ENCODE data around the gene RUNX2. TPM values are rescaled to one million over a fixed set of nuclear protein-coding genes. Genes with fewer than 3 reads are reported as not detected.
A peak's percentile ranks its signal among the peaks of the same experiment; 100 is the strongest.

RUNX2 gene
- total and polyA plus RNA-seq, 2 of the 8 experiments (the other 6 are each of a cell fraction or from before 2014, with no cell fraction given): 0.26 to 1.2 TPM

GRCh38 chr6:45635284-45635867 lies 307.2 kb downstream of the RUNX2 start:
- WGBS, 2 experiments (ENCODE audit: extremely low coverage in 1 of 2, insufficient coverage in 1 of 2, insufficient read length in 1 of 2, insufficient replicate concordance in 2 of 2, low coverage in 1 of 2, low lambda C conversion rate in 2 of 2, missing lambda C conversion rate in 1 of 2): 84% methylated on average over 8 of the region's 8 CpGs; no CpG with 5 or more reads in 1 of the 2 experiments
- H2BK15ac ChIP-seq (ENCODE audit: low read length): no peak overlapping the region
- H3K27ac ChIP-seq (ENCODE audit: low read depth, low read length): no peak overlapping the region
- no peaks in the 10 kb centered on the region for H3K4me1 ChIP-seq (replicated peaks in 1 of 4; ENCODE audit: control insufficient read depth in 3 of 4, insufficient read depth in 4 of 4, low read length in 3 of 4)
- H2BK5ac ChIP-seq (ENCODE audit: low read depth, low read length): no peak overlapping the region
- no peak overlapping the region for H3K4me3 ChIP-seq (ENCODE audit: extremely low read depth in 1 of 4, insufficient read depth in 2 of 4, low read depth in 3 of 4, low read length in 4 of 4)
- no peaks in the 10 kb centered on the region; the same call in 1 of the 2 replicates for H3K23me2 ChIP-seq (ENCODE audit: low read depth, low read length)
- no peak overlapping the region for H3K4ac ChIP-seq (replicated peaks; ENCODE audit: insufficient read length, low read depth, low read length)
- ChIA-PET POLR2A (ENCODE audit: partially characterized antibody) (no interaction called here), CTCF (ENCODE audit: partially characterized antibody) (no interaction called here)
- no peaks in the 10 kb centered on the region for H3K36me3 ChIP-seq (ENCODE audit: control insufficient read depth in 2 of 4, insufficient read depth in 4 of 4, low read length in 3 of 4)
- no peak overlapping the region for H3K23ac ChIP-seq (ENCODE audit: insufficient read length)
- no peak overlapping the region for H3K56ac ChIP-seq (replicated peaks; ENCODE audit: insufficient read length, low read depth, low read length)
- no peak overlapping the region for H4K91ac ChIP-seq (replicated peaks; ENCODE audit: insufficient read length, low read length)
- H3K9me3 ChIP-seq (ENCODE audit: insufficient read depth in 2 of 2, low read depth in 1 of 2, low read length in 1 of 2): no peaks in the 10 kb centered on the region
- no peak overlapping the region for H3K14ac ChIP-seq (ENCODE audit: insufficient read length)
- H3K79me2 ChIP-seq (ENCODE audit: control insufficient read depth in 1 of 2, insufficient read depth in 2 of 2, low read length in 2 of 2): no peaks in the 10 kb centered on the region
- no peak for FAIRE-seq
- H4K20me1 ChIP-seq (replicated peaks in 1 of 2; ENCODE audit: control insufficient read depth in 1 of 2, insufficient read depth in 2 of 2, low read length in 2 of 2): no peaks in the 10 kb centered on the region
- no peak overlapping the region for H4K8ac ChIP-seq (ENCODE audit: extremely low read depth, insufficient read depth, low read length)
- H3K27me3 ChIP-seq (replicated peaks in 1 of 4; ENCODE audit: control insufficient read depth in 3 of 4, extremely low read depth in 1 of 4, insufficient read depth in 3 of 4, low read length in 3 of 4): no peaks in the 10 kb centered on the region; a peak in 1 of 7 replicates
- no peak overlapping the region for H3K18ac ChIP-seq (ENCODE audit: extremely low read depth, low read length)
- DNase-seq (ENCODE audit: low read depth in 1 of 2, low spot score in 2 of 2): no peak
- H2BK12ac ChIP-seq (ENCODE audit: low read depth, low read length): no peak overlapping the region
- peak overlapping the region; percentile 40; the same call in 1 of the 2 replicates for H2AFZ ChIP-seq (ENCODE audit: low read length)
- no peak overlapping the region for H2BK20ac ChIP-seq (ENCODE audit: low read length)
- H3K4me2 ChIP-seq (ENCODE audit: insufficient read depth in 1 of 2, low read depth in 2 of 2, low read length in 2 of 2): no peak overlapping the region
- H4K5ac ChIP-seq (ENCODE audit: insufficient read length, low read depth, low read length): no peak overlapping the region
- no peak overlapping the region for H2AK5ac ChIP-seq (ENCODE audit: low read depth, low read length)
- no peak overlapping the region for H2BK120ac ChIP-seq (replicated peaks; ENCODE audit: low read depth, low read length)
- no peak overlapping the region for H3K9ac ChIP-seq (replicated peaks in 1 of 4; ENCODE audit: extremely low read depth in 1 of 4, low read depth in 3 of 4, low read length in 3 of 4)
- no peaks in the 10 kb centered on the region for H3K79me1 ChIP-seq (ENCODE audit: low read depth, low read length)
- TF ChIP-seq SUZ12 (IDR thresholded peaks at IDR 0.05; ENCODE audit: low read length): no peak
- TF ChIP-seq CTCF (IDR thresholded peaks at IDR 0.05; ENCODE audit: control extremely low read depth in 1 of 3, insufficient read depth in 1 of 3, low read depth in 1 of 3, low read length in 3 of 3): no peak
- no peak for TF ChIP-seq RFX5 (IDR thresholded peaks at IDR 0.05; ENCODE audit: borderline replicate concordance, low read depth, low read length)
- TF ChIP-seq YY1 (IDR thresholded peaks at IDR 0.05; ENCODE audit: low read depth, low read length): no peak
- TF ChIP-seq RXRA (IDR thresholded peaks at IDR 0.05; ENCODE audit: insufficient read depth, low read depth, low read length): no peak
- TF ChIP-seq TBP (IDR thresholded peaks at IDR 0.05; ENCODE audit: low read depth, low read length): no peak
- TF ChIP-seq ASH2L (IDR thresholded peaks at IDR 0.05; ENCODE audit: low read length): no peak
- no peak for TF ChIP-seq GABPA (IDR thresholded peaks at IDR 0.05; ENCODE audit: borderline replicate concordance, insufficient read depth, low read length)
- no peak for TF ChIP-seq CBX5 (IDR thresholded peaks at IDR 0.05; ENCODE audit: low read depth, low read length)
- no peak for TF ChIP-seq RBBP5 (IDR thresholded peaks at IDR 0.05; ENCODE audit: borderline replicate concordance, low read depth, low read length)

All from H1 (cell line).